Uterus (tissue), 4 donors: ENCODE data around the gene BLMH. TPM values are rescaled to one million over a fixed set of nuclear protein-coding genes. Genes with fewer than 3 reads are reported as not detected.

Experiments used
- DNase-seq, 2 donors: peaks; one replicate each; pipeline ENCODE4 v3.0.0-alpha.2; 2019 to 2020
- H3K27ac ChIP-seq, 2 donors: fragments of 200-600 bp; sonication (generic); 1 replicate in 1 of 2; 2 replicates in 1 of 2; pipeline ENCODE4 v1.5.1; 2016 to 2018
- H3K27me3 ChIP-seq, 2 donors: fragments of 200-600 bp; sonication (generic); one replicate each; pipeline ENCODE4 v1.5.1; 2018 to 2019; ENCODE audit warnings: control low read depth in 1 of 2
- H3K36me3 ChIP-seq, 2 donors: fragments of 200-600 bp; sonication (generic); one replicate each; pipeline ENCODE4 v1.5.1; 2019; ENCODE audit warnings: control low read depth in 1 of 2
- H3K4me1 ChIP-seq, 2 donors: fragments of 200-600 bp; sonication (generic); one replicate each; pipeline ENCODE4 v1.5.1; 2018 to 2019; ENCODE audit warnings: control low read depth in 1 of 2
- H3K4me3 ChIP-seq, 2 donors: fragments of 200-600 bp; sonication (generic); 1 replicate in 1 of 2; 2 replicates in 1 of 2; pipeline ENCODE4 v1.5.1; 2018 to 2019; ENCODE audit warnings: mild to moderate bottlenecking in 1 of 2
- H3K9me3 ChIP-seq, 2 donors: fragments of 200-600 bp; sonication (generic); one replicate each; pipeline ENCODE4 v1.5.1; 2019; ENCODE audit warnings: control low read depth in 1 of 2
- POLR2A ChIP-seq, 2 donors: fragments of 450-650 bp; IDR thresholded peaks; one replicate each; pipeline ENCODE4 v1.6.1; 2016; ENCODE audit warnings: antibody characterized with exemption in 2 of 2, mild to moderate bottlenecking in 1 of 2, moderate library complexity in 1 of 2
- intact Hi-C: fragments of 100-400 bp; cut with DNase I; formaldehyde crosslinking; loops from one replicate; pipeline ENCODE4 v1.15.1; 2023; ENCODE audit warnings: low total_unique reads
- total RNA-seq, 4 donors: library from RNA; depleted of rRNA in 3 of 4; stranded (reverse); fragments of >200 nt in 3 of 4; gene quantifications; one replicate each; pipeline versions ENCODE4 v1.1.0 to v1.2.4, GENCODE V29; 2014 to 2023
- TF ChIP-seq, protein P1 (sequence below), 4 experiments: fragments of 200-600 bp in 2 of 4; fragments of 450-650 bp in 2 of 4; sonication (generic) in 2 of 4; IDR thresholded peaks; one replicate each; pipeline ENCODE4 v1.5.1; 2016 to 2019; ENCODE audit warnings: antibody characterized with exemption in 4 of 4, mild to moderate bottlenecking in 2 of 4, moderate library complexity in 1 of 4
- donor health status: DM: yes; HTN: yes; CAD: no.

Gene BLMH
- total RNA-seq, 4 donors from 2014 or later, result 13.6 to 68.8 (median 33.3) TPM

DNA sequence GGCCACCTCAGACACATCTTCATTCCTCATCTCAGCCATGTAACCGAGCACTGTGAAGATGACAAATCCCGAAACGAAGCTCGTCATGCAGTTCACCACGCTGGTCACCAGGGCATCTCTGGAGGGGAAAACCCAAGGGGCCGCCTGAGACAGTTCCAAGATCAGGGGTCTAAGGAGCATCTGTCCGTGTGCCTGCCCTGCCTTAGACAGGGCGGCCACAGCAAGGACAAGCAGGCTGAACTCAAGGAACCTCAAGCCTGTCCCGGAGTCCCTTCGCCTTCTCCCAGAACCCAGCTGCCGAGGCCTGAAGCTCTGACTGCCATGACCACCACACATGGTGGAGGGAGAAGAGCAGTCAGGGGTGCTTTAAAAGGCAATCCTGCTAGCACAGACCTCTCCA lies 79.0 kb downstream of the BLMH start:
- Histone ChIP-seq H3K4me1 (no peaks in the 10 kb centered on the region), H3K27ac (no peak overlapping the region), H3K36me3 (no peaks in the 10 kb centered on the region), H3K27me3 (no peaks in the 10 kb centered on the region), H3K4me3 (no peak overlapping the region), H3K9me3 (no peaks in the 10 kb centered on the region)
- no peak for DNase-seq
- intact Hi-C loops, result no loop called here
- TF ChIP-seq POLR2A (IDR thresholded peaks at IDR 0.05), result no peak
- TF ChIP-seq, protein P1, sequence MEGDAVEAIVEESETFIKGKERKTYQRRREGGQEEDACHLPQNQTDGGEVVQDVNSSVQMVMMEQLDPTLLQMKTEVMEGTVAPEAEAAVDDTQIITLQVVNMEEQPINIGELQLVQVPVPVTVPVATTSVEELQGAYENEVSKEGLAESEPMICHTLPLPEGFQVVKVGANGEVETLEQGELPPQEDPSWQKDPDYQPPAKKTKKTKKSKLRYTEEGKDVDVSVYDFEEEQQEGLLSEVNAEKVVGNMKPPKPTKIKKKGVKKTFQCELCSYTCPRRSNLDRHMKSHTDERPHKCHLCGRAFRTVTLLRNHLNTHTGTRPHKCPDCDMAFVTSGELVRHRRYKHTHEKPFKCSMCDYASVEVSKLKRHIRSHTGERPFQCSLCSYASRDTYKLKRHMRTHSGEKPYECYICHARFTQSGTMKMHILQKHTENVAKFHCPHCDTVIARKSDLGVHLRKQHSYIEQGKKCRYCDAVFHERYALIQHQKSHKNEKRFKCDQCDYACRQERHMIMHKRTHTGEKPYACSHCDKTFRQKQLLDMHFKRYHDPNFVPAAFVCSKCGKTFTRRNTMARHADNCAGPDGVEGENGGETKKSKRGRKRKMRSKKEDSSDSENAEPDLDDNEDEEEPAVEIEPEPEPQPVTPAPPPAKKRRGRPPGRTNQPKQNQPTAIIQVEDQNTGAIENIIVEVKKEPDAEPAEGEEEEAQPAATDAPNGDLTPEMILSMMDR (IDR thresholded peaks at IDR 0.05), result no peak

DNA sequence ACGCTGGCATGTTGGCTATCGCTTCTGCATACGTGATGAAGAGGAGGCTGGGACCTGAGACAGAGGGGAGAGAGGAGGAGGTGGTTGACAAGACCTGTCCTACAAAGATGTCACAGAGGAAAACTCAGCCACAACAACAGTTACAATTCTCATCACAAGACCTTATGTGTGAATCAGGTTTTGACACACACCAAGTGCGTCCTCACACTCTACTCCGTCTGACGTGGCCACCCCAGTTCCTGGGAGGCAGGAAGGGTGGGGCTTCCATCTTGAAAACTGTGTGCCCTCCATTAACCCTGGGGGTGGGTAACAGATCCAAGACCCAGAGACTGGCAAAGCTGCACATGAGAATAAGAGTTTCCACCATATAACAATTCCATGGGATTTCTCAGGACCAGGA lies 80.4 kb downstream of the BLMH start:
- no peaks in the 10 kb centered on the region for H3K36me3 ChIP-seq
- H3K4me3 ChIP-seq, result no peak overlapping the region
- H3K4me1 ChIP-seq, result no peaks in the 10 kb centered on the region
- TF ChIP-seq, protein P1 (IDR thresholded peaks at IDR 0.05), result no peak
- no peak for TF ChIP-seq POLR2A (IDR thresholded peaks at IDR 0.05)
- no peaks in the 10 kb centered on the region for H3K27me3 ChIP-seq
- intact Hi-C loops, result no loop called here
- no peak overlapping the region for H3K27ac ChIP-seq
- DNase-seq, result no peak
- H3K9me3 ChIP-seq, result no peaks in the 10 kb centered on the region

DNA sequence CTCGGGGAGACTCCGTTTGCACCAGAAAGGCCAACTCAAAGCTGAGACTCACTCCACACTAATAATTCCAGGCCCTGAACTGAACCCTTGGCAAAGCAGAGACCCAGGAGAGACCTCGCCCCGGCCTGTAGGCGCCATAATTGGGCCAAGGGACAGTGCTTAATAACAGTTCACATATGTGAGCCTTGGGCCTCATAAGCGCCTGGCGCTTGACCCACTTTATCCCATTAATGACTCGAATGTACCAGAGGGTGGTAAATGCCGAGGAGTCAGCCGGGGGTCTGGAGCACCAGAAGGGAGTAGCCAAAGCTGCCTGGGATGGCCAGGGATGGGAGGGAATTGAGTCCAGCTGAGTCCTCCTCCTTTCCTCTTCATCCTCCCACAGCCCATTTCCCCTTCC lies 80.8 kb downstream of the BLMH start:
- no peak overlapping the region for H3K27ac ChIP-seq
- DNase-seq, result no peak
- TF ChIP-seq, protein P1 (IDR thresholded peaks at IDR 0.05), result no peak
- no peak for TF ChIP-seq POLR2A (IDR thresholded peaks at IDR 0.05)
- H3K36me3 ChIP-seq, result no peaks in the 10 kb centered on the region
- no peaks in the 10 kb centered on the region for H3K4me1 ChIP-seq
- intact Hi-C loops, result no loop called here
- H3K9me3 ChIP-seq, result no peaks in the 10 kb centered on the region
- no peaks in the 10 kb centered on the region for H3K27me3 ChIP-seq
- H3K4me3 ChIP-seq, result no peak overlapping the region

DNA sequence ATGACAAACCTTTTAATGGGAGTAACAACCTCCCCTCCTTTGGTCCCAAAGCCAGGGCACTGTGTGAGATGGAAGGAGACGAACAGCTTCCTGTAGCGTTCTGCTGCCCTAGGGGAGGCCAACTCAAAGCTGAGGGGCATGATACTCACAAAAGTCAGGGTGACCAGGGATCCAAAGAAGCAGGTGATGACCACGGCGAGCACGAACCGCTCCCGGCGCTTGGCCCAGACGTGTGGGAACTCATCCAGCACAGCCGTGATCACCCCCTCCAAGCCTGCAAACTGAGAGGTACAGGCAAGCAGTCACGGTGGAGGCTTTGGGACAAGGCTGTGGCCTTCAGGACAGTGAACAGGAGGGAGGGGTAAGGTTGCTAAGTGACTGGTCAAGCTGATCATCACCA lies 81.4 kb downstream of the BLMH start:
- H3K9me3 ChIP-seq, result no peaks in the 10 kb centered on the region
- DNase-seq, result no peak
- H3K4me1 ChIP-seq, result no peaks in the 10 kb centered on the region
- no peak overlapping the region for H3K27ac ChIP-seq
- H3K36me3 ChIP-seq, result no peaks in the 10 kb centered on the region
- intact Hi-C loops, result no loop called here
- TF ChIP-seq, protein P1 (IDR thresholded peaks at IDR 0.05), result no peak
- no peak for TF ChIP-seq POLR2A (IDR thresholded peaks at IDR 0.05)
- no peaks in the 10 kb centered on the region for H3K27me3 ChIP-seq
- H3K4me3 ChIP-seq, result no peak overlapping the region

DNA sequence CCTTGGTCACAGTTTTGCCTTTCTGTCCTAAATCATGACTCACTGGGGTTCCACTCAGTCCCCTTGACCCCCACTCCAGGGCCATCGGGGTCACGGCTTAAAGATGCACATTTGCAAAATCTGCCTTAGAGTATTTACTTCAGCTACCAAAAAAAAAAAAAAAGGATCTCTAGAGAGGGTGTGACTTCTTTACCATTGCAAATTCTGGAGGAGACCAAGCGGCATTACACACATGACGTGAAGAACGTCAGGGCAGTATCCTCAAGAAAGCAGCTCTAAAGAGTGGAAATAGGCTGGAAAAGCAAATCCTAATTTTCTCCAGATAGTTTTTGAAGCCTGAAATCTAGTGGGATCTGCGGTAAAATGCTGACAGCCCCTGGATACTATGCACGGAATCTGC lies 81.8 kb downstream of the BLMH start:
- Histone ChIP-seq H3K27me3 (no peaks in the 10 kb centered on the region), H3K36me3 (no peaks in the 10 kb centered on the region), H3K4me1 (no peaks in the 10 kb centered on the region), H3K4me3 (no peak overlapping the region), H3K9me3 (no peaks in the 10 kb centered on the region), H3K27ac (no peak overlapping the region)
- TF ChIP-seq POLR2A (IDR thresholded peaks at IDR 0.05), result no peak
- TF ChIP-seq, protein P1 (IDR thresholded peaks at IDR 0.05), result no peak
- no peak for DNase-seq
- intact Hi-C loops, result no loop called here
